ENCODE data around the gene HOMER2.
"Not testable (repeated sequence)": the region's sequence is repeated elsewhere in the genome, so short reads cannot be mapped to it uniquely, and the experiment has no call there.

HOMER2 gene

GRCh38 chr15:82923744-82924143, 28.8 kb downstream of the HOMER2 start:
- no peak for DNase-seq

GRCh38 chr15:82922737-82923136, 29.8 kb downstream of the HOMER2 start:
- DNase-seq = no peak

- DNase-seq = no peak
Observed at GRCh38 chr15:82921939-82922338, 30.6 kb downstream of the HOMER2 start.

- no peak for DNase-seq
Observed at GRCh38 chr15:82921242-82921641, 31.3 kb downstream of the HOMER2 start.

GRCh38 chr15:82919231-82919886, 33.2 kb downstream of the HOMER2 start:
- DNase-seq = peak; percentile 26

- no peak for DNase-seq
Observed at GRCh38 chr15:82918607-82919230, 33.8 kb downstream of the HOMER2 start.

GRCh38 chr15:82918162-82918561, 34.4 kb downstream of the HOMER2 start:
- no peak for DNase-seq

GRCh38 chr15:82917249-82917648, 35.3 kb downstream of the HOMER2 start:
- DNase-seq = no peak

- DNase-seq = no peak
Observed at GRCh38 chr15:82916161-82916952, 36.2 kb downstream of the HOMER2 start.

- DNase-seq = no peak
Observed at GRCh38 chr15:82914396-82914795, 38.1 kb downstream of the HOMER2 start.

- no peak for DNase-seq
Observed at GRCh38 chr15:82911458-82911857, 41.1 kb downstream of the HOMER2 start.

GRCh38 chr15:82910721-82911120, 41.8 kb downstream of the HOMER2 start:
- no peak for DNase-seq

GRCh38 chr15:82909080-82909815, 43.3 kb downstream of the HOMER2 start:
- DNase-seq = no peak

GRCh38 chr15:82907350-82907749, 45.2 kb downstream of the HOMER2 start:
- DNase-seq = no peak

- DNase-seq = no peak
Observed at GRCh38 chr15:82904574-82904973, 47.9 kb downstream of the HOMER2 start.

GRCh38 chr15:82903511-82903910, 49.0 kb downstream of the HOMER2 start:
- no peak for DNase-seq

- no peak for DNase-seq
Observed at GRCh38 chr15:82901114-82901805, 51.3 kb downstream of the HOMER2 start.

GRCh38 chr15:82900511-82901060, 51.9 kb downstream of the HOMER2 start:
- peak; percentile 74 for DNase-seq

- peak; percentile 38 for DNase-seq
Observed at GRCh38 chr15:82898961-82899360, 53.6 kb downstream of the HOMER2 start.

- DNase-seq = no peak
Observed at GRCh38 chr15:82895983-82896382, 56.5 kb downstream of the HOMER2 start.

GRCh38 chr15:82894971-82895520, 57.5 kb downstream of the HOMER2 start:
- peak; percentile 73 for DNase-seq

- DNase-seq = not testable (repeated sequence)
Observed at GRCh38 chr15:82893473-82893872, 59.0 kb downstream of the HOMER2 start.

Data from retina (tissue), 1 donor.